ENCODE results near the gene COL6A3.

COL6A3 gene

GRCh38 chr2:237291138-237291792, 122.7 kb downstream of the COL6A3 start (continued):
- no peak for TF ChIP-seq ZNF404 (tag by site-specific recombination; IDR thresholded peaks at IDR 0.05)
- TF ChIP-seq PRDM10 (tag by site-specific recombination; IDR thresholded peaks at IDR 0.05), result peak; percentile 66; the same call in 1 of the 2 replicates
- TF ChIP-seq SP3 (tag by site-specific recombination; IDR thresholded peaks at IDR 0.05), result no peak
- TF ChIP-seq SCRT1 (tag by site-specific recombination; IDR thresholded peaks at IDR 0.05; ENCODE audit: borderline replicate concordance), result no peak
- peak; percentile 39; the same call in 1 of the 2 replicates for TF ChIP-seq ZNF600 (tag by site-specific recombination; IDR thresholded peaks at IDR 0.05)
- peak; percentile 70 for TF ChIP-seq ZXDB (tag by site-specific recombination; IDR thresholded peaks at IDR 0.05)
- TF ChIP-seq SETDB1 (IDR thresholded peaks at IDR 0.05; ENCODE audit: insufficient read length, low read length), result no peak
- peak; percentile 41; the same call in 1 of the 2 replicates for TF ChIP-seq GLIS1 (tag by site-specific recombination; IDR thresholded peaks at IDR 0.05)
- peak; percentile 57; the same call in 1 of the 2 replicates for TF ChIP-seq ZNF843 (tag by site-specific recombination; IDR thresholded peaks at IDR 0.05)
- 0 out of 2 replicates have a peak, but pooled peaks have one; percentile 56 for TF ChIP-seq HOXC10 (CRISPR knock-in tag; IDR thresholded peaks at IDR 0.05)
- 0 out of 2 replicates have a peak, but pooled peaks have one; percentile 11 for TF ChIP-seq ZNF664 (tag by site-specific recombination; IDR thresholded peaks at IDR 0.05)
- peak; percentile 83 for TF ChIP-seq MEIS1 (CRISPR knock-in tag; IDR thresholded peaks at IDR 0.05; ENCODE audit: borderline replicate concordance)
- TF ChIP-seq ZNF175 (tag by site-specific recombination; IDR thresholded peaks at IDR 0.05), result no peak
- TF ChIP-seq ZSCAN30 (tag by site-specific recombination; IDR thresholded peaks at IDR 0.05), result peak; percentile 80; the same call in 1 of the 2 replicates
- TF ChIP-seq ZNF510 (tag by site-specific recombination; IDR thresholded peaks at IDR 0.05; ENCODE audit: insufficient replicate concordance), result peak; percentile 8
- peak; percentile 96 for TF ChIP-seq ZNF610 (tag by site-specific recombination; IDR thresholded peaks at IDR 0.05; ENCODE audit: borderline replicate concordance)
- peak; percentile 86 for TF ChIP-seq TRIM28 (IDR thresholded peaks at IDR 0.05; ENCODE audit: borderline replicate concordance, low read length)
- peak; percentile 49; the same call in 1 of the 2 replicates for TF ChIP-seq ZBTB48 (tag by site-specific recombination; IDR thresholded peaks at IDR 0.05)
- TF ChIP-seq ZNF398 (tag by site-specific recombination; IDR thresholded peaks at IDR 0.05), result peak; percentile 94
- TF ChIP-seq ZNF423 (tag by site-specific recombination; IDR thresholded peaks at IDR 0.05), result peak; percentile 46; the same call in 1 of the 2 replicates
- TF ChIP-seq ZNF660 (tag by site-specific recombination; IDR thresholded peaks at IDR 0.05), result peak; percentile 67; the same call in 1 of the 2 replicates
- TF ChIP-seq PRDM6 (tag by site-specific recombination; IDR thresholded peaks at IDR 0.05), result peak; percentile 62
- 0 out of 2 replicates have a peak, but pooled peaks have one; percentile 20 for TF ChIP-seq ZNF518A (tag by site-specific recombination; conservative IDR thresholded peaks at IDR 0.05; ENCODE audit: low read depth)
